ENCODE measurements around the gene ATP5F1E. TPM values are rescaled to one million over a fixed set of nuclear protein-coding genes. Genes with fewer than 3 reads are reported as not detected.

The ATP5F1E gene
- total RNA-seq, 1 donor from 2014 or later = 17.1 TPM

- no peak for DNase-seq (ENCODE audit: low read depth)
- no peaks in the 10 kb centered on the region for H3K27me3 ChIP-seq (ENCODE audit: control insufficient read depth, insufficient read depth, low read length)
- FAIRE-seq = no peak
- H3K4me3 ChIP-seq (ENCODE audit: low read depth, low read length) = no peak overlapping the region
- TF ChIP-seq CTCF (IDR thresholded peaks at IDR 0.05; ENCODE audit: insufficient read depth, low read length, severe bottlenecking) = no peak
- peaks cover 15% of the 10 kb centered on the region for H3K36me3 ChIP-seq (ENCODE audit: control insufficient read depth, insufficient read depth, low read length)
These were observed 29.7 kb downstream of the ATP5F1E start for GRCh38 chr20:59002388-59002787.

DNA sequence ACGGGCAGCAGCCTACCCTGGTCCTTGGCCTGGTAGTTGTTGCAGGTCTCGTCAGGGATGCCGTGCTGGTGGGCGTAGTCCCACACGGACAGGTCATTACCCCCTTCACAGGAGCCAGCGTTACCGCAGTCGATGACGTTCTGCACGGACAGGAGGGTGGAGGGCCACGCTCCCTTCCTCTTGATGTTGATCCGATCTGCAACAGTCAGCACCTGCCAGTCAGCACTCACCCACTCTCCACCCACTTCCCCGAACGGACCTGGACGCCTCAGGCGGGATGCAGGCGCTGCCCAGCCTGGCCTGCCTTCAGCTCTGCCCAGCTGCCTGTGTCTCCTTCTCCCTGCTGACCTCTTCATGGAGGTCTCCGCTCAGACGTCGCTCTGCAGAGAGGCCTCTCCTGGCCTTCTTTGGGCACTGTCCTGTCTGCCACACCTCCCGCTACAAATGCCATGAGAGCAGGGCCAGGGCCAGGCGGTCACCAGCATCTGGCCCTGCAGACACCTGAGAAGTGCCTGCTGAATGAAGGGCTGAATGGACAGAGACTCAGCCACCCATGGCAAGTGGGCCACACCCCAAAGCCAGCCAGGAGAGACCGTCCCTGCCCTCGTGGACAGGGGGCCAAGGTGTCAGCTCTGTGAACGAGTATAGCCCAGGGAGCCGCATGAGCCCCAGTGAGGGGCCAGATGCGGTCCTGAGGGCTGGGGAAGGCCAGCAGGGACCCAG lies 30.5 kb downstream of the ATP5F1E start:
- H3K36me3 ChIP-seq (ENCODE audit: control insufficient read depth, insufficient read depth, low read length) = peaks cover 17% of the 10 kb centered on the region
- no peak for TF ChIP-seq CTCF (IDR thresholded peaks at IDR 0.05; ENCODE audit: insufficient read depth, low read length, severe bottlenecking)

GRCh38 chr20:59001068-59001448 lies 31.1 kb downstream of the ATP5F1E start:
- no peak for TF ChIP-seq CTCF (IDR thresholded peaks at IDR 0.05; ENCODE audit: insufficient read depth, low read length, severe bottlenecking)
- Histone ChIP-seq H3K4me3 (ENCODE audit: low read depth, low read length) (no peak overlapping the region), H3K27me3 (ENCODE audit: control insufficient read depth, insufficient read depth, low read length) (no peaks in the 10 kb centered on the region), H3K36me3 (ENCODE audit: control insufficient read depth, insufficient read depth, low read length) (peaks cover 19% of the 10 kb centered on the region)
- FAIRE-seq (no peak), DNase-seq (ENCODE audit: low read depth) (no peak)

More for the DNA sequence above, 30.5 kb downstream of the ATP5F1E start:
- FAIRE-seq (no peak), DNase-seq (ENCODE audit: low read depth) (no peak)
- Histone ChIP-seq H3K4me3 (ENCODE audit: low read depth, low read length) (no peak overlapping the region), H3K27me3 (ENCODE audit: control insufficient read depth, insufficient read depth, low read length) (no peaks in the 10 kb centered on the region)

- no peak for TF ChIP-seq CTCF (IDR thresholded peaks at IDR 0.05; ENCODE audit: insufficient read depth, low read length, severe bottlenecking)
- H3K36me3 ChIP-seq (ENCODE audit: control insufficient read depth, insufficient read depth, low read length) = peaks cover 24% of the 10 kb centered on the region
- no peak for FAIRE-seq
- no peak for DNase-seq (ENCODE audit: low read depth)
- H3K27me3 ChIP-seq (ENCODE audit: control insufficient read depth, insufficient read depth, low read length) = no peaks in the 10 kb centered on the region
- H3K4me3 ChIP-seq (ENCODE audit: low read depth, low read length) = no peak overlapping the region
These were observed 31.8 kb downstream of the ATP5F1E start for GRCh38 chr20:59000326-59000725.

DNA sequence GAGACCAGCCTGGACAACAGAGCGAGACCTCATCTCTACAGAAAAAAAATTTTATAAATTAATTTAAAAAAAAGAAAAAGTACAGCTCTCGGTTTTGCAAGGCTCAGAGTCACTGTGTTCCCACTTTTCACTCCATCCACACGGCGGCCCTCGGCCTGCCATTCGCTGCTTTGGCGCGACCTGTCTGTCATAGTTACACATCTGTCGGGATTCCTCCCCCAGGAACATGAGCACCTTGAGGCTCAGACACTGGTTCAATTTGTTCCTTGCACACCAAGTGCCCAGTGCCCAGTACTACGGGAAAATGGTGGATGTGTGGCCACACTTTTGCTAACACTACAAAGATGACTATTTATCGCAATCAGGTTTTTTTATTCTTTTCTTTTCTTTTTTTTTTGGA lies 33.5 kb downstream of the ATP5F1E start:
- TF ChIP-seq CTCF (IDR thresholded peaks at IDR 0.05; ENCODE audit: insufficient read depth, low read length, severe bottlenecking) = no peak
- Histone ChIP-seq H3K27me3 (ENCODE audit: control insufficient read depth, insufficient read depth, low read length) (no peaks in the 10 kb centered on the region), H3K4me3 (ENCODE audit: low read depth, low read length) (no peak overlapping the region), H3K36me3 (ENCODE audit: control insufficient read depth, insufficient read depth, low read length) (peaks cover 25% of the 10 kb centered on the region)
- DNase-seq (ENCODE audit: low read depth) (no peak), FAIRE-seq (no peak)
